GM12801 (cell line): ENCODE results near the gene KRTAP10-11.

ENCODE experiments used
- CTCF ChIP-seq: IDR thresholded peaks from one replicate; pipeline ENCODE4 v1.5.1; 2011; ENCODE audit warnings: control low read depth; ENCODE audit not compliant: insufficient read length; ENCODE audit errors: extremely low read depth

The KRTAP10-11 gene

GRCh38 chr21:44618504-44618903 lies 27.7 kb upstream of the KRTAP10-11 start:
- TF ChIP-seq CTCF: no peak

- no peak for TF ChIP-seq CTCF
Measured at GRCh38 chr21:44618909-44619308, 27.3 kb upstream of the KRTAP10-11 start.

GRCh38 chr21:44619886-44620285 lies 26.3 kb upstream of the KRTAP10-11 start:
- TF ChIP-seq CTCF: no peak

- no peak for TF ChIP-seq CTCF
Measured at GRCh38 chr21:44623575-44623974, 22.6 kb upstream of the KRTAP10-11 start.

- no peak for TF ChIP-seq CTCF
Measured at GRCh38 chr21:44625756-44626155, 20.5 kb upstream of the KRTAP10-11 start.

GRCh38 chr21:44626262-44626661 lies 20.0 kb upstream of the KRTAP10-11 start:
- no peak for TF ChIP-seq CTCF

GRCh38 chr21:44626673-44627143 lies 19.5 kb upstream of the KRTAP10-11 start, which contains the start of gene KRTAP10-9:
TSS of gene KRTAP10-9 (plus strand) at chr21:44627093. CDS start at chr21:44627172, 79 bp downstream.
- no peak for TF ChIP-seq CTCF
